Stimulated activated CD8-positive, alpha-beta memory T cell treated with anti-CD3 and anti-CD28 coated beads, Interleukin-2, amount 100 ng/mL, for 1 hour (primary cell): ENCODE results near the gene EGLN2.
"Not testable (repeated sequence)": the region's sequence is repeated elsewhere in the genome, so short reads cannot be mapped to it uniquely, and the experiment has no call there.

Experiments used
- DNase-seq, 2 donors: peaks; one replicate each; pipeline ENCODE4 v3.0.0-alpha.2; 2020; ENCODE audit warnings: low read depth in 2 of 2

Gene EGLN2

DNA sequence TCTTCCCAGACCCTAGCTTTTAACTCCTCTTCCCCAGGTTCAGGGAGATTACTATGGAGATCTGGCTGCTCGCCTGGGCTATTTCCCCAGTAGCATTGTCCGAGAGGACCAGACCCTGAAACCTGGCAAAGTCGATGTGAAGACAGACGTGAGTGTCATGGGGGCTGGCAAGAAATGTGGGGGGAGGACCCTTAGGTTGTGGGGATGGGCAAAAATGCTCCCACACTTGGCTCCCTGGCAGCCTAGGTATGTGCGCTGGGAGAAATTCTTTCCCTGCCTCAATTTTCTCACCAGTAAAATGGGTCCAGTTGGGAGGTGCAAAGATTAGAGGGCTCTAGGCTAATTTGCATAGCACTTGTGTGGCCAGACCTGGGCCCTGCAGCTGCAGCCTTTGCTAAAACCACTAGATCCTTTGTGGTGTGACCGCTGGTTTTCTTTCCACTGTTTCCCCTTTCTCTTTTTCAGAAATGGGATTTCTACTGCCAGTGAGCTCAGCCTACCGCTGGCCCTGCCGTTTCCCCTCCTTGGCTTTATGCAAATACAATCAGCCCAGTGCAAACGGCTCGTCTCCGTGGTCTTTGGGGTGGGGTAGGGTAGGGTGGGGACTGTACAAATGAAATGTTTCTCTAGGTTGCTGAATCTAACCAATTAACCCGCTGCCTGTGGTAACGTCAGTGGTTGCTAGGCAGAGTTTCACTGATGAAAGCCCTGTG, 21.9 kb upstream of the EGLN2 start:
- peak; percentile 77 for DNase-seq

DNA sequence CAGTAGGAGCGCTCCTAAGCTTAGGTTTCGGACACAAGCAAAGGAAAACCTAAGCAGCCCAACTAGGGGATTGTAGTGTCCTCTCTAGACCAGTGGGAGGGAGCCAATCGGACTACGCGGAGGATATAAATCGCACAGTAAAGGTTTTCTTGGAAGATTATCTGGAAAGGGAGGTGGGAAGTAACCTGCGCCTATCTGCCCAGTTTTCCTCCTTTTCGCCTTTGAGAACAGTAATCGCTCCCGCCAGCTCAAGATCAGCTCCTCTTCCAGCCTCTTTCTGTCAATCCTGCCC, 21.4 kb upstream of the EGLN2 start:
- no peak for DNase-seq

DNA sequence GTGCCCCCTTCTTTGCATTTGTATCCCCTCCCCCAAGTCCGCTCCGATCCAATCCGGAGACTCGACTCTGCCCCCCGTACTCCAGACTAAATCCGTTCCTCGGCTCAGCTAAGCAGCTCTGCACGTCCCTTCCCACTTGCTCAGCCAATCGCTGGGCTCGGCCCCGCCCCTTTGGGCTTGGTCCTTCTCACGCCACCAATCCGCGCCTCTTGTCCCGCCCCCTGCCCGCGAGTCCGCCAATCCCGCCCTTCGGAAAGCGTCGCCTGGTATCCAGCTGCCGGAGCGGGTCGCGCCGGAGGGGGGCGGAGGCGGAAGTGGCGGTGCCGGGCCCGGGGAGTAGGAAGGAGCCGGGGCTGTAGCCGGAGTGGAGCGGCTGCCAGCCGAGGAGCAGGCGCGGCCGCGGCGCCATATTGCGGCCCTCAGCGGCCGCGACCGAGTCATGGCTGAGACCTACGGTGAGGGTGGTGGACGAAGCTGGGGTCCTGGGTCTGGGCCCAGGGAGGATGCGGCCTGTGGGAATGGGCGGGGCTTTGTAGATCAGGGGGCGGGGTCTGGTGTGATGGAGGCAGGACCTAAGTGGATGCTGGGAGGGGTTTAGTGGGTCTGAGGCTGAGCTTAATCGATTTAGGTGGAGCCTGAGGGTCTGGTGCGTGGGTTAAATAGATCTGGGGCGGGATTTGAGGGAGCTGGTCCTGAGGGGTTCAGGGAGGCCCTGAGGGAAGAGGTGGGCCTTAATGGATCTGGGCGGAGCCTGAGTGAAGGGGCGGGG, 20.9 kb upstream of the EGLN2 start, which contains the start of gene RAB4B:
TSS of gene RAB4B (plus strand) at position 311 of the 769 bp plus-strand sequence. CDS start at position 440, 129 bp downstream.
- DNase-seq, result peak; percentile 99

DNA sequence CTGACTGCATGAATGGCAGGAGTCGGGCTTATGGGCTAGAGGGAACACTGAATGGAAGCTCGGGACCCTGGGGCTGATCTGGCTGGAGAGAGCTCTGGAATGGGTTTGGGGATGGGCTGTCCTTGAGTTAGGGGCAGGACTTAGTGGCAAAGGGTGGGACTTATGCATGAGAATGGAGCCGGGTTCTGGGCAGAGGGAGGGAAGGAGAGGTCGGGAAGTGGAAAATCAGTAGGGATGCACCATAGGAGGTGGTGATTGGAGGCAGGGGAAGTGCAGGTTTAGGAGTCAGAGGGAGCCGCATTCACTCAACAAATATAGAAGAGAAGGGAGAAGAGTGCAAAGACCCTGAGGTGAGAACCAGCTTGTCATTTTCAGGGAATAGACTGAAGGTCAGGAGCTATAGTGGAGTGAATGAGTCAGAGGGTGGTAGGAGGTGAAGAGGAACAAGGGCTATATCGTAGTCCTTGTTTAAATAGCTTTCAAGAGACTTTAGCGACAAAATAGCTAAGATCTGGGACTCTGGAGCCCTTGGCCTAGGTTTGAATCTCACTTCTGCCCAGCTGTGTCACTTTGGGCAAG, 20.2 kb upstream of the EGLN2 start:
- DNase-seq, result no peak

DNA sequence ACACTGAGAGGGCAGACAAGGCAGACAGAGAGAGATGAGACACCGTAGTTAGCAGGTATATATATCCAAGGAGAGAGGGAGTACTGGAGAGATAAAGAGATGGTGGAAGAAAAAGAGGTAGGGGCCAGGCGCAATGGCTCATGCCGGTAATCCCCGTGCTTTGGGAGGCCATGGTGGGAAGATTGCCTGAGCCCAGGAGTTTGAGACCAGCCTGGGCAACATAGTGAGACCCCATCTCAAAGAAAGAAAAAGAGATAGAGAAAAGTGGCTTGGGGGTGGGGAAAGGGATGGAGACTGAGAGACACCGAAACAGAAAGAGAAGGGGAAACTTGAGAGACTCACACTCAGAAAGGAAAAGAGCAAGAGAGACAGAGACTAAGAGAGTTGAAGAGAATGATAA, 18.4 kb upstream of the EGLN2 start:
- DNase-seq, result no peak

DNA sequence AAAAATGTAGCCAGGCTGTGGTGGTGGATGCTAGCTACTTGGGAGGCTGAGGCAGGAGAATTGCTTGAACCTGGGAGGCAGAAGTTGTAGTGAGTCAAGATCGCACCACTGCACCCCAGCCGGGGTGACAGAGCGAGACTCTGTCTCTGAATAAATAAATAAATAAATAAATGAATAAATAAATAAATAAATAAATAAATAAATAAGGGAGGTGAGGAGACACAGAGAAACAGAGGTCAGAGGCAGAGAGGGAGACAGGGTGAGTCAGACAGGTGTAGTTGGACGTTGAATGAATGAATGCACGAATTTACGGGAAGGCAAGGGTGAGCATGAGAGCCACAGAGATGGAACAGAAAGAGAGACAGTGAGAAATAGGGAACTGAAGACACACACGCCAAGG, 17.9 kb upstream of the EGLN2 start:
- DNase-seq, result no peak

DNA sequence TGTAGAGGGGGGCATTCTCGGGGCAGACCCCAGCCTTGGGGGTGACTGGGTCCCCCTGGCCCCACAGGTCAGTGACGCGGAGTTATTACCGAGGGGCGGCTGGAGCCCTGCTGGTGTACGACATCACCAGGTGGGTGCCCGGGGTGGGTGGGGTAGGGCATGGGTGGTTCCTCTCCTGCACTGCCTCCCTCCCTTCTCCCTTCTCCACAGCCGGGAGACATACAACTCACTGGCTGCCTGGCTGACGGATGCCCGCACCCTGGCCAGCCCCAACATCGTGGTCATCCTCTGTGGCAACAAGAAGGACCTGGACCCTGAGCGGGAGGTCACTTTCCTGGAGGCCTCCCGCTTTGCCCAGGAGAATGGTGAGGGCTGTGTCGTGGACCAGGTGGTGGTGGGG, 15.3 kb upstream of the EGLN2 start:
- DNase-seq, result no peak

DNA sequence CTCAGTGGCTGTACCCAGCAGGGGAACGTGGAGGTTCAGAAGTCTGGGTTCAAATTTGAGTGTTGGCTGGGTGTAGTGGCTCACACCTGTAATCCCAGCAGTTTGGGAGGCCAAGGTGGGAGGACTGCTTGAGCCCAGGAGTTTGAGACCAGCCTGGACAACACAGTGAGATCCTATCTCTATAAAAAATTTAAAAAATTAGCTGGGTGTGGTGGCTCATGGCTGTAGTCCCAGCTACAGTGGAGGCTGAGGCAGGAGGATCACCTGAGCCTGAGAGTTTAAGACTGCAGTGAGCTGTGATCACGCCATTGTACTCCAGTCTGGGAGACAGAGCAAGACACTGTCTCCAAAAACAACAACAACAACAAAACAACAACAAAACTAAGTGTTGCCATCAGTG, 14.8 kb upstream of the EGLN2 start:
- not testable (repeated sequence) for DNase-seq

DNA sequence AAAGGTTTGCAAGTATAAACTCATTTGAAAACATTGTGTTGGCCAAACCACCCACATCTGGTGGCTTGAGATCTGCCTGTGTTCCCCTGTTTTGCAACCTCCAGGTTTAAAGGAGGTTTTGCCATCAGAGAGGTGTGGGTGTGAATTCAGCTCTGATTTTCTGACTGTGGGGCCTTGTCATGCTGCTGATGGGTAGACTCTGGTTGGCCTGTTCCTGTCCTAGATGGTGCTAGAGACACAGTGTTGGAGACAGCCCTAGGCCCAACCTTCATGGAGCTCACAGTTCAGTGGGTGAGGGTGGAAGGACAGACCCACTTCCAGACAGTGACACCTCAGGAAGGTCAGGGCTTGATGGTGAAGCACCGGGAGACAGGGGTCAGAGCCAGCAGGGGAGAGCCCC, 13.5 kb upstream of the EGLN2 start:
- DNase-seq, result no peak

DNA sequence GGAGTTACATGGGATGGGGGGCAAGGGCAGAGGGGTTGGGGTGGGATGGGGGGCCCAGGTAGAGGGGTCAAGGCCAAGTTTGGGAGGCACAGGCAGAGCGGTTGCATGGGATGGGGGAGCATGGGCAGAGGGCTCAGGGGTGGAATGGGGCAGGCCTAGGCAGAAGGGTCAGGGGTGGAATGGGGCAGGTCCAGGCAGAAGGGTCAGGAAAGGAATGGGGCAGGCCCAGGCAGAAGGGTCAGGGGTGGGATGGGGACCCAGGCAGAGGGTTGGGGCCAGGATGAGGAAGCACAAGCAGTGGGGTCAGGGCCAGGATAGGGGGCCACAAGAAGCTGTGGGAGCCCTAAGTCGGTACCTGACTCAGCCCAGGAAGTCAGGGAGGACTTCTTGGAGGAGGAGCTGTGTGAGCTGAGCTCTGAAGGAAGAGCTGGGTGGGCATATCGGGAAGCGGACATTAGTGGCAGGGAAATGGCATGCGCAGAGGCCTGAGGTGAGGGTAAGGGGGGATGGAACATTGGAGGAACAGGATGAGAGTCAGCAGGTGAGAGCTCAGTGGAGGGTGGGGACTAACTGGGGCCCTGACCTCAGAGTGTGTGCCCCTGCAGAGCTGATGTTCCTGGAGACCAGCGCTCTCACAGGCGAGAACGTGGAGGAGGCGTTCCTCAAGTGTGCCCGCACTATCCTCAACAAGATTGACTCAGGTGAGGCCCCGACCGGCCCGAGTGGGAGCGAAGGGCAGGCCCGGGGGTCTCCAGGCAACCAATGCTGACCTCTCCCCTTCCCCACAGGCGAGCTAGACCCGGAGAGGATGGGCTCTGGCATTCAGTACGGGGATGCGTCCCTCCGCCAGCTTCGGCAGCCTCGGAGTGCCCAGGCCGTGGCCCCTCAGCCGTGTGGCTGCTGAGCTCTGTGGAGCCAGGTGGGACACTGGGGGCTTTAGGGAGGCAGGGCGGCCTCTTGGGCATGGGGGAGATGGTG, 12.6 kb upstream of the EGLN2 start:
- no peak for DNase-seq

DNA sequence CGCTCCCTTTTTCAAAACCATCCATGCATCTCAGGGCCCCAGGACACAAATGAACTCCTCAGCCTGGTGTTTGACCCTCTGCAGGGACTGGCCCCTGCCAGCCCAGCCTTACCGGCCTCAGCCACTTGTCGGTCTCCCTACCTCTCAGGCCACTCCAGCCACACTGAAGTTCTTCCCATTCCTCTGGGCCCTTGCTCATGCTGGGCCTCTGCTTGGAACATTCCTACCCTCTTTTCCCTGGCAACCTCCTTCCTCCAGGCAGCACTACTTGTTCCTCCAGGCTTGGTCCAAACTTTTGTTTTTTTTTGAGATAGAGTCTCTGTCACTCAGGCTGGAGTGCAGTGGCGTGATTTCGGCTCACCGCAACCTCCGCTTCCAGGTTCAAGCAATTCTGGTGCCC, 7.6 kb upstream of the EGLN2 start:
- DNase-seq, result no peak

DNA sequence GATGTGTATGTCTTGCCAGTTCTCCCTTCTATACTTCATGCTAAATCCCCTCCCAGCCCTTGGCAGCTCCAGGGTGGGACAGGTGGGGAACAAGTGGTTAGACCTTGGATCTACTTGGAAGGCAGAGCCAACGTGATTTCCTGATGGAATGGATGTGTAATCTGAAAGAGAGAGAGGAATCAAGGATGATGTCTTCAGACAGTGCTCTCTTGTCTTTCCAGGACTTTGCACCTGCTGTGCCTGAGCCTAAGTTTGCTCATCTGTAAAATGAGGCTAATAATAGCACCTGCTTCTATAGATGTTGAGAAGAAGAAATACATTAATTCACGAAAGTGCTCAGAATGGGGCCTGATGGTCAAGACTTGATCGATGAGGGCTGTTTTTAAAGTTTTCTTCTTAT, 7.0 kb upstream of the EGLN2 start:
- no peak for DNase-seq

DNA sequence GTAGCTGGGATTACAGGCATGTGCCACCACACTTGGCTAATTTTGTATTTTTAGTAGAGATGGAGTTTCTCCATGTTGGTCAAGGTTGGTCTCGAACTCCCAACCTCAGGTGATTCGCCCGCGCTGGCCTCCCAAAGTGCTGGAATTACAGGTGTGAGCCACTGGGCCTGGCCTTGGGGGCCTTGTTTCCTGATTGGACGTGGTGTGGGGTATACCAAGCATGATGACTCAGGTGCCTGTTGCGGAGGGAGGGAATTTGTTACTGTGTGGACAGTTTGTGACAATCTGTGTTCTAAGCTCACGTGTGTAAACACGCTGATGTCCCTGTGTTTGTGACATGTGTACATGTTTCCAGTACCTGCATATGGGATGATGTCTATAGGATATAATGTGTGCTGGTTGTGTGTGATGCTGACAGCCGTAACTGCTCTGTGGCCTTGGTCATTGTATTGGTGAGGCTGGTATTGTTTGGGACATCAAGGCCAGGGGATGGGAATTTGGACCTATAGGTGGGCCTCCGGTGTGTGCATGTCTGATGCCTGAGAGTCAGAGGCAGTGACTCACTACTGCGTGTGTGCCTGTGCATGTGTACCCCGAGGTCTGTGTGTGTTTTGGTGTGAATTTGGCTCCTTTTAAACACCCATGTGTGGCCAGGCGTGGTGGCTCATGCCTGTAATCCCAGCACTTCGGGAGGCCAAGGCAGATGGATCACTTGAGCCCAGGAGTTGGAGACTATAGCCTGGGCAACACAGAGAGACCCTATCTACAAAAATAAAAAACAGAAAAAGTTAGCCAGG, 1.6 kb upstream of the EGLN2 start:
- no peak for DNase-seq

DNA sequence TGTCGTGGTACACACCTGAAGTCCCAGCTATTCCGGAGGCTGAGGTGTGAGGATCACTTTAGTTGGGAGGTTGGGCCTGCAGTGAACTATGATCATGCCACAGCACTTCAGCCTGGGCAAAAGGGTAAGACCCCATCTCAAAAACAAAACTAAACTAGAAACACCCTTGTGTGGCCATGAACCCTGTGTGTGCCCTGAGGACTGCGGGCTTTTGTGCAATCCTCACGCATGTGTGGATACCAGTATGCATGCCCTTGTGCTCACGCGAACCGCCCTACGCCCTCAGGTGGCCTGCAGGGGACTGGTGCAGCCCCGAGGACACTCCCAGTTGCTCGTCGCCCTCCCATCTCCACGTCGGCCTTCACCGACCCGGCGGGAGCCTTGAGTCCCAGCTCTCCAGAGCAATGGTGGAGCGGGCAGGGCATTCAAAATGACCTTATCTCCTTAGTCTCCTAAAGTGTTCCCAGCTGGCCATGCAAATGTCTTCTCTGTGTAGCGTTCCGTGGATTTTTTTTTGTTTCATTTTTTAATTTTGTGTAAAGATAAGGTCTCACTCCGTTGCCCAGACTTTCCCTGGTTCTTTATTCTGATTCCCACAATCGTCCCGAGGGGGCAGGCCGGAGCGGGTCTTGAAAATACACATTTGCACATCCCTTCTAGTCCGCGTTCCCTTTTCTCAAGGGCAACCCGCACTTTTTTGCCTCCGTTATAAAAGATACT, 868 bp upstream of the EGLN2 start:
- DNase-seq, result peak; percentile 31 to 43

DNA sequence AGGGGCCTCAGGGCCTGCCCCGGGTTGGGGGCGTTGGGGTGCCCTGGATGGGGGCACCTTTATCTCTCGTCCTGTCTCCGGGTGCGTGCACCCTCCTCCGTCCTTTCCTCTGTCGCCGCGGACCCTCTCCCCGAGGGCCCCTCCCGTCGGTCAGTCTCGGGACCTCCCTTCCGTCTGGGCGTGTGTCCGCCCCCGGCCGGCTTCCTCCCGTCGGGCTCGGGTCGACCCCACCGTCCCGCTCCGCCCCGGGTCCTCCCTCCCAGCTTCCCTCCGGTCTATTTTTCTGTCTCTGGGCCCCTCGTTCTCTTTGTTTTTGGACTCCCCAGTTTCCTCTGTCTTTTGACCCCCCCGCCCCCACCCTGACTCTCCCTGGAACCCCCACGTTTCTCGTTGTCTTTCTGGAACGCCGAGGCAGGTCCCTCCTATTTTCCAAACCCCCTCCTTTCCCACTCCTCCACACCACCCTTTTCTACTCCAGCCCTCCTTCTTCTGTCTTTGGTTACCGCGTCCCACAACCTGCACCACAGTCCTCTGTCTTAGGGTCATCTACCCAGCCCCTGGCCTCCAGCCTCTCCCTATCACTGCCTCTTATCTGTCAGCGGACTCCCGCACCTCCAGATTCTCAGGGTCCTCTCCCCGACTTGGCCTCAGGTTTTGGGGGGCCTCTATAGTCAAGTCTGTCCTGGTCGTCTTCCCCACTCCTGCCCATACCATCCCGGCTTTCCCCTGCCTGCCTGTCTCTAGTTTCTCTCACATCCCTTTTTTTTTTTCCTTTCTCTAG, 757 bp downstream of the EGLN2 start:
- no peak for DNase-seq

DNA sequence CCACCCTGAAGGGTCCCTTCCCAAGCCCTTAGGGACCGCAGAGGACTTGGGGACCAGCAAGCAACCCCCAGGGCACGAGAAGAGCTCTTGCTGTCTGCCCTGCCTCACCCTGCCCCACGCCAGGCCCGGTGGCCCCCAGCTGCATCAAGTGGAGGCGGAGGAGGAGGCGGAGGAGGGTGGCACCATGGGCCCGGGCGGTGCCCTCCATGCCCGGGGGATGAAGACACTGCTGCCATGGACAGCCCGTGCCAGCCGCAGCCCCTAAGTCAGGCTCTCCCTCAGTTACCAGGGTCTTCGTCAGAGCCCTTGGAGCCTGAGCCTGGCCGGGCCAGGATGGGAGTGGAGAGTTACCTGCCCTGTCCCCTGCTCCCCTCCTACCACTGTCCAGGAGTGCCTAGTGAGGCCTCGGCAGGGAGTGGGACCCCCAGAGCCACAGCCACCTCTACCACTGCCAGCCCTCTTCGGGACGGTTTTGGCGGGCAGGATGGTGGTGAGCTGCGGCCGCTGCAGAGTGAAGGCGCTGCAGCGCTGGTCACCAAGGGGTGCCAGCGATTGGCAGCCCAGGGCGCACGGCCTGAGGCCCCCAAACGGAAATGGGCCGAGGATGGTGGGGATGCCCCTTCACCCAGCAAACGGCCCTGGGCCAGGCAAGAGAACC, 1.5 kb downstream of the EGLN2 start:
- no peak for DNase-seq

DNA sequence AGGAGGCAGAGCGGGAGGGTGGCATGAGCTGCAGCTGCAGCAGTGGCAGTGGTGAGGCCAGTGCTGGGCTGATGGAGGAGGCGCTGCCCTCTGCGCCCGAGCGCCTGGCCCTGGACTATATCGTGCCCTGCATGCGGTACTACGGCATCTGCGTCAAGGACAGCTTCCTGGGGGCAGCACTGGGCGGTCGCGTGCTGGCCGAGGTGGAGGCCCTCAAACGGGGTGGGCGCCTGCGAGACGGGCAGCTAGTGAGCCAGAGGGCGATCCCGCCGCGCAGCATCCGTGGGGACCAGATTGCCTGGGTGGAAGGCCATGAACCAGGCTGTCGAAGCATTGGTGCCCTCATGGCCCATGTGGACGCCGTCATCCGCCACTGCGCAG, 2.0 kb downstream of the EGLN2 start:
- no peak for DNase-seq

DNA sequence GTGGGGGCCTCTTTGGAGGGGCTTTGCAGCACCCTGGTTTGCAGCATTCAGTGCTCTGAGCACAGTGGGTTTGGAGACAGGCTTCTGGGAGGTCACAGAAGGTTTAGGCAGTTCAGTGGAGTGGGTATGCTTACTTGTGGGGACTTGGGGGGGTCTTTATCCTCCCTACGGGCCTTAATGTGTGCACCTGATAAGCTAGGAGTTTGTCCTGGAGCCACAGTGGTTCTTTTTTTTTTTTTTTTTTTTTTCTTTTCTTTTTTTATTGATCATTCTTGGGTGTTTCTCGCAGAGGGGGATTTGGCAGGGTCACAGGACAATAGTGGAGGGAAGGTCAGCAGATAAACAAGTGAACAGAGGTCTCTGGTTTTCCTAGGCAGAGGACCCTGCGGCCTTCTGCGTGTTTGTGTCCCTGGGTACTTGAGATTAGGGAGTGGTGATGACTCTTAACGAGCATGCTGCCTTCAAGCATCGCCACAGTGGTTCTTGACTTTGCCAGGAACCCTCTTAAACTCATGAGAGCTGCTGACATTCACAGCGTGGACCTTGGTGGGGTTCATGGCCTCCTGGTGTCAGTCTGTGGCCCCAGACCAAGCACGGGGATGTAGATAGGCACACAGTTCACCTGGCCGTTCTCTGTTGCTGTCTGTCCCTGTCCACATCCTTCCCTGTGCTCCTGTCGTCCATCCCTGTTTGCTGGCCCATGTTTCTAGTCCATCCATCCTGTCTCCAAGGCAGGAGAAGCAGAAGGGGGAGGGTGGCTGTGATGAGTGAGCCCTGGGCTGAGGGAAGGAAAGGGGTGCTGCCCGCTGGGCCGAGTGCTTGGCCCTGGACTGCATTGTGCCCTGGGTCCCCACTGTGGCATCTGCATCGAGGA, 2.7 kb downstream of the EGLN2 start:
- no peak for DNase-seq
